Endothelial cell of umbilical vein (primary cell): Measurements from ENCODE around the gene INSIG2.

Experiments
- CTCF ChIP-seq, 2 donors: IDR thresholded peaks; 1 replicate in 1 of 2; 2 replicates in 1 of 2; pipeline ENCODE4 v1.5.1; 2011; ENCODE audit warnings: low read length in 2 of 2, mild to moderate bottlenecking in 2 of 2, moderate library complexity in 2 of 2, control low read depth in 1 of 2, inconsistent platforms in 1 of 2, low read depth in 1 of 2; ENCODE audit not compliant: insufficient read depth in 1 of 2; ENCODE audit errors: extremely low read depth in 1 of 2
- FOS ChIP-seq: IDR thresholded peaks from 2 replicates; pipeline ENCODE4 v1.6.1; 2011; ENCODE audit warnings: mild to moderate bottlenecking, low read length, moderate library complexity, borderline replicate concordance; ENCODE audit not compliant: insufficient read depth
- JUN ChIP-seq: IDR thresholded peaks from 2 replicates; pipeline ENCODE4 v1.6.1; 2011; ENCODE audit warnings: borderline replicate concordance, low read depth; ENCODE audit not compliant: insufficient read length, insufficient read depth
- MAX ChIP-seq: IDR thresholded peaks from 2 replicates; pipeline ENCODE4 v1.6.1; 2011; ENCODE audit not compliant: insufficient read depth, insufficient read length
- MYC ChIP-seq: IDR thresholded peaks from one replicate; pipeline ENCODE4 v1.6.1; 2011; ENCODE audit warnings: mild to moderate bottlenecking, low read depth, low read length
- POLR2A ChIP-seq: IDR thresholded peaks from 2 replicates; pipeline ENCODE4 v1.6.1; 2012; ENCODE audit warnings: low read depth, mild to moderate bottlenecking, control low read depth, low read length
- POLR2AphosphoS5 ChIP-seq: IDR thresholded peaks from 2 replicates; pipeline ENCODE4 v1.6.1; 2012; ENCODE audit warnings: low read depth, mild to moderate bottlenecking, control low read depth, low read length, moderate library complexity; ENCODE audit not compliant: insufficient read depth

- TF ChIP-seq POLR2A (no peak), CTCF (IDR thresholded peaks at IDR 0.05; ENCODE audit: extremely low read depth in 1 of 2, insufficient read depth in 1 of 2, low read depth in 1 of 2, low read length in 2 of 2) (no peak), POLR2AphosphoS5 (no peak), MYC (no peak), MAX (no peak), FOS (no peak), JUN (no peak)
These were observed 56.9 kb downstream of the INSIG2 start for GRCh38 chr2:118145207-118145606.
